ENCODE data around the gene GPRC5B.

Gene GPRC5B

GRCh38 chr16:19872935-19873334 lies 11.7 kb downstream of the GPRC5B start:
- peaks cover 20% of the 10 kb centered on the region for H3K36me3 ChIP-seq (ENCODE audit: control insufficient read depth, insufficient read depth, low read length)
- no peak overlapping the region for H3K4me3 ChIP-seq (ENCODE audit: low read length)
- H3K27me3 ChIP-seq (ENCODE audit: control insufficient read depth, insufficient read depth, low read length): no peaks in the 10 kb centered on the region
- WGBS (ENCODE audit: insufficient coverage, insufficient read length): no CpG with 5 or more reads among the region's 12 CpGs
- peaks cover 7% of the 10 kb centered on the region for H3K4me1 ChIP-seq (ENCODE audit: control insufficient read depth, insufficient read depth, low read length)
- no peak overlapping the region for H3K27ac ChIP-seq (ENCODE audit: low read length)
- DNase-seq (ENCODE audit: low read depth, low spot score): no peak
- no peaks in the 10 kb centered on the region for H3K9me3 ChIP-seq (ENCODE audit: control insufficient read depth, insufficient read depth, low read length)

- Histone ChIP-seq H3K4me1 (ENCODE audit: control insufficient read depth, insufficient read depth, low read length) (peaks cover 7% of the 10 kb centered on the region), H3K27ac (ENCODE audit: low read length) (no peak overlapping the region), H3K9me3 (ENCODE audit: control insufficient read depth, insufficient read depth, low read length) (no peaks in the 10 kb centered on the region), H3K4me3 (ENCODE audit: low read length) (no peak overlapping the region), H3K36me3 (ENCODE audit: control insufficient read depth, insufficient read depth, low read length) (peaks cover 20% of the 10 kb centered on the region), H3K27me3 (ENCODE audit: control insufficient read depth, insufficient read depth, low read length) (no peaks in the 10 kb centered on the region)
- no peak for DNase-seq (ENCODE audit: low read depth, low spot score)
- no CpG with 5 or more reads among the region's 33 CpGs for WGBS (ENCODE audit: insufficient coverage, insufficient read length)
These were observed 12.3 kb downstream of the GPRC5B start for GRCh38 chr16:19872179-19872863.

DNA sequence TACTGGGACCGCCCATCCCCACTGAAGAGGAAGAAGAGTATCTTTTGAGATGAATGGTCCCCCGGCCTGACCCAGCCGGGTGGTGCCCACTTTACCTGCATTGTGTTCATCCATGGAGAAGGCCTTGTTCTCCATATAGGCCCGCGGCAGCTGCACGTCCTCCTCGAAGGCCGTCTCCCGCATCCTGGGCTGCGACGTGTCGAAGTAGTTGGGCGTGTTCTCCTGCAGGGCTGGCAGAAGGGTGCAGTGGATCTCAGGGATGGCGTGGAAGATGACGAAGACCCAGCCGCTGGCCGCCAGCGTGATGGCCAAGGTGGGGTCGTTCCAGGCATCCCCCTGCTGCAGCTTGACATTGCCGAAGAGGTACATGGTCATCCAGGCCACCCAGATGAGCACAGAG lies 12.9 kb downstream of the GPRC5B start:
- peaks cover 22% of the 10 kb centered on the region for H3K36me3 ChIP-seq (ENCODE audit: control insufficient read depth, insufficient read depth, low read length)
- no peak for DNase-seq (ENCODE audit: low read depth, low spot score)
- peaks cover 6% of the 10 kb centered on the region for H3K4me1 ChIP-seq (ENCODE audit: control insufficient read depth, insufficient read depth, low read length)
- H3K27ac ChIP-seq (ENCODE audit: low read length): no peak overlapping the region
- no peaks in the 10 kb centered on the region for H3K9me3 ChIP-seq (ENCODE audit: control insufficient read depth, insufficient read depth, low read length)
- no peak overlapping the region for H3K4me3 ChIP-seq (ENCODE audit: low read length)
- no peaks in the 10 kb centered on the region for H3K27me3 ChIP-seq (ENCODE audit: control insufficient read depth, insufficient read depth, low read length)
- no CpG with 5 or more reads among the region's 20 CpGs for WGBS (ENCODE audit: insufficient coverage, insufficient read length)

- no peaks in the 10 kb centered on the region for H3K9me3 ChIP-seq (ENCODE audit: control insufficient read depth, insufficient read depth, low read length)
- peaks cover 22% of the 10 kb centered on the region for H3K36me3 ChIP-seq (ENCODE audit: control insufficient read depth, insufficient read depth, low read length)
- no peaks in the 10 kb centered on the region for H3K4me1 ChIP-seq (ENCODE audit: control insufficient read depth, insufficient read depth, low read length)
- H3K27me3 ChIP-seq (ENCODE audit: control insufficient read depth, insufficient read depth, low read length): no peaks in the 10 kb centered on the region
- no CpG with 5 or more reads among the region's 9 CpGs for WGBS (ENCODE audit: insufficient coverage, insufficient read length)
- no peak overlapping the region for H3K27ac ChIP-seq (ENCODE audit: low read length)
- no peak overlapping the region for H3K4me3 ChIP-seq (ENCODE audit: low read length)
- DNase-seq (ENCODE audit: low read depth, low spot score): no peak
These were observed 16.2 kb downstream of the GPRC5B start for GRCh38 chr16:19868421-19868820.

GRCh38 chr16:19864566-19864965 lies 20.1 kb downstream of the GPRC5B start:
- Histone ChIP-seq H3K4me1 (ENCODE audit: control insufficient read depth, insufficient read depth, low read length) (peaks cover 6% of the 10 kb centered on the region), H3K27ac (ENCODE audit: low read length) (no peak overlapping the region), H3K27me3 (ENCODE audit: control insufficient read depth, insufficient read depth, low read length) (no peaks in the 10 kb centered on the region), H3K36me3 (ENCODE audit: control insufficient read depth, insufficient read depth, low read length) (peaks cover 5% of the 10 kb centered on the region; the same call in 1 of the 2 replicates), H3K9me3 (ENCODE audit: control insufficient read depth, insufficient read depth, low read length) (no peaks in the 10 kb centered on the region), H3K4me3 (ENCODE audit: low read length) (no peak overlapping the region)
- whole genome bisulfite sequencing (ENCODE audit: insufficient coverage, insufficient read length): no CpG with 5 or more reads among the region's 5 CpGs
- DNase-seq (ENCODE audit: low read depth, low spot score): no peak

- H3K9me3 ChIP-seq (ENCODE audit: control insufficient read depth, insufficient read depth, low read length): no peaks in the 10 kb centered on the region
- WGBS (ENCODE audit: insufficient coverage, insufficient read length): no CpG with 5 or more reads among the region's 1 CpG
- H3K36me3 ChIP-seq (ENCODE audit: control insufficient read depth, insufficient read depth, low read length): peaks cover 7% of the 10 kb centered on the region; the same call in 1 of the 2 replicates
- no peak for DNase-seq (ENCODE audit: low read depth, low spot score)
- no peak overlapping the region for H3K27ac ChIP-seq (ENCODE audit: low read length)
- H3K4me3 ChIP-seq (ENCODE audit: low read length): no peak overlapping the region
- peaks cover 11% of the 10 kb centered on the region for H3K4me1 ChIP-seq (ENCODE audit: control insufficient read depth, insufficient read depth, low read length)
- H3K27me3 ChIP-seq (ENCODE audit: control insufficient read depth, insufficient read depth, low read length): no peaks in the 10 kb centered on the region
These were observed 20.7 kb downstream of the GPRC5B start for GRCh38 chr16:19863990-19864389.

- Histone ChIP-seq H3K9me3 (ENCODE audit: control insufficient read depth, insufficient read depth, low read length) (no peaks in the 10 kb centered on the region), H3K4me1 (ENCODE audit: control insufficient read depth, insufficient read depth, low read length) (peaks cover 11% of the 10 kb centered on the region), H3K4me3 (ENCODE audit: low read length) (no peak overlapping the region; the same call in 1 of the 2 replicates), H3K27me3 (ENCODE audit: control insufficient read depth, insufficient read depth, low read length) (no peaks in the 10 kb centered on the region), H3K36me3 (ENCODE audit: control insufficient read depth, insufficient read depth, low read length) (peaks cover 5% of the 10 kb centered on the region; the same call in 1 of the 2 replicates), H3K27ac (ENCODE audit: low read length) (peak overlapping the region; percentile 3)
- no CpG with 5 or more reads among the region's 16 CpGs for WGBS (ENCODE audit: insufficient coverage, insufficient read length)
- DNase-seq (ENCODE audit: low read depth, low spot score): no peak
These were observed 22.8 kb downstream of the GPRC5B start for GRCh38 chr16:19861811-19862327.

DNA sequence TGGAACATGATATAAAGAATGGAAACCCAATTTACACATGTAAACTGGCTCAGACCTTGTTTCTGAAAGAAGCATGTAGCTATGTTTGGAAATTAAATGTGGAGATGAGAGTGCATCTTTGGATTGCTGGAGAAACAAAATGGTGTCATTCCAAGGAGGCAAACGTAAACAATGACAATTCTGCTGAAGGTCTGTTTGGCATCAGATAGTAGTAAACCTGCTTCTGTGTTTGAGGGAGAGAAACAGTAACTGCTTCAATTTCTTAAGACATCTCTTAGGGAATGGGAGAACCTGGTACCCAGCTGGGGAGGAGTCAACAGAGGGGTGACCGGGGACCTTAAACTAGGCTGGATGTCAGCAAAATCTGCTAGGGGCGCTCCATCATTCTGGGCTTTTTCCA lies 23.5 kb downstream of the GPRC5B start:
- Histone ChIP-seq H3K36me3 (ENCODE audit: control insufficient read depth, insufficient read depth, low read length) (peaks cover 5% of the 10 kb centered on the region; the same call in 1 of the 2 replicates), H3K27ac (ENCODE audit: low read length) (peak overlapping the region; percentile 3)

GRCh38 chr16:19860166-19861041 lies 24.2 kb downstream of the GPRC5B start:
- no peak for DNase-seq (ENCODE audit: low read depth, low spot score)
- Histone ChIP-seq H3K36me3 (ENCODE audit: control insufficient read depth, insufficient read depth, low read length) (peaks cover 6% of the 10 kb centered on the region; the same call in 1 of the 2 replicates), H3K4me1 (ENCODE audit: control insufficient read depth, insufficient read depth, low read length) (peaks cover 11% of the 10 kb centered on the region)

More for the DNA sequence above, 23.5 kb downstream of the GPRC5B start:
- no CpG with 5 or more reads among the region's 3 CpGs for WGBS (ENCODE audit: insufficient coverage, insufficient read length)
- Histone ChIP-seq H3K27me3 (ENCODE audit: control insufficient read depth, insufficient read depth, low read length) (no peaks in the 10 kb centered on the region), H3K4me3 (ENCODE audit: low read length) (no peak overlapping the region; the same call in 1 of the 2 replicates), H3K9me3 (ENCODE audit: control insufficient read depth, insufficient read depth, low read length) (no peaks in the 10 kb centered on the region), H3K4me1 (ENCODE audit: control insufficient read depth, insufficient read depth, low read length) (peaks cover 11% of the 10 kb centered on the region)
- no peak for DNase-seq (ENCODE audit: low read depth, low spot score)

DNA sequence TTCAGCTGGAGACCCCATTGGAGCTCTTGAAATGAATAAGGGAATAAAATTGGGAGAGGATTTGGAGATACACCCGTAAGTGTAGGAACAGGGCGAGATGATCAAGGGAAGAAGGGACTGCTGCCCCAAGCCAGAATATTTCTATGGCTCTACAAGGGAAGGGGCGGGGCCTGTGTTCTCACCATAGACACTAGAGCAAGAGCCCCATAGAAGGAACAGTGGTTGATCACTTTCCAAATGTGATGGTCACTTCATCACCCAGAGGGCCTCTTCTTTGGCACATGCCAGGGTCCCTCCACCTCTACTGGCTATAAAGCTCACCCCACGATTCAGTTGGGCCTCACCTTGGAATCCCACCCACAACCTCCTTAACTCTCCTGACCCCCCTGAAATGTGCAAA lies 25.0 kb downstream of the GPRC5B start:
- no peaks in the 10 kb centered on the region for H3K9me3 ChIP-seq (ENCODE audit: control insufficient read depth, insufficient read depth, low read length)
- H3K4me3 ChIP-seq (ENCODE audit: low read length): no peak overlapping the region
- peaks cover 7% of the 10 kb centered on the region; the same call in 1 of the 2 replicates for H3K36me3 ChIP-seq (ENCODE audit: control insufficient read depth, insufficient read depth, low read length)
- no peaks in the 10 kb centered on the region for H3K27me3 ChIP-seq (ENCODE audit: control insufficient read depth, insufficient read depth, low read length)
- no peak for DNase-seq (ENCODE audit: low read depth, low spot score)
- H3K4me1 ChIP-seq (ENCODE audit: control insufficient read depth, insufficient read depth, low read length): peaks cover 13% of the 10 kb centered on the region
- no CpG with 5 or more reads among the region's 4 CpGs for WGBS (ENCODE audit: insufficient coverage, insufficient read length)
- H3K27ac ChIP-seq (ENCODE audit: low read length): peak overlapping the region; percentile 79

More at GRCh38 chr16:19860166-19861041, 24.2 kb downstream of the GPRC5B start:
- WGBS (ENCODE audit: insufficient coverage, insufficient read length): no CpG with 5 or more reads among the region's 21 CpGs
- H3K27ac ChIP-seq (ENCODE audit: low read length): peak overlapping the region; percentile 79
- no peaks in the 10 kb centered on the region for H3K27me3 ChIP-seq (ENCODE audit: control insufficient read depth, insufficient read depth, low read length)
- no peak overlapping the region; the same call in 1 of the 2 replicates for H3K4me3 ChIP-seq (ENCODE audit: low read length)
- no peaks in the 10 kb centered on the region for H3K9me3 ChIP-seq (ENCODE audit: control insufficient read depth, insufficient read depth, low read length)
